Immature natural killer cell (primary cell): Measurements from ENCODE around the gene ACSF3. TPM values are rescaled to one million over a fixed set of nuclear protein-coding genes. Genes with fewer than 3 reads are reported as not detected.

Experiments
- DNase-seq, 3 donors: peaks; one replicate each; pipeline ENCODE4 v3.0.0; 2022; ENCODE audit warnings: mixed read lengths in 1 of 3
- H3K27ac Mint-ChIP-seq, 6 donors: one replicate each; pipeline ENCODE4 v1.8.0; 2020; ENCODE audit warnings: mixed read lengths in 6 of 6, mild to moderate bottlenecking in 5 of 6, inconsistent platforms in 4 of 6, moderate library complexity in 3 of 6
- H3K27me3 Mint-ChIP-seq, 3 donors: one replicate each; pipeline ENCODE4 v1.8.0; 2020 to 2021; ENCODE audit warnings: low read depth in 3 of 3, mild to moderate bottlenecking in 3 of 3, mixed read lengths in 3 of 3, moderate library complexity in 3 of 3, inconsistent platforms in 1 of 3
- H3K36me3 Mint-ChIP-seq, 3 donors: one replicate each; pipeline ENCODE4 v1.8.0; 2020; ENCODE audit warnings: mixed read lengths in 3 of 3, inconsistent platforms in 2 of 3, mild to moderate bottlenecking in 2 of 3
- H3K4me1 Mint-ChIP-seq, 2 donors: one replicate each; pipeline ENCODE4 v1.8.0; 2020; ENCODE audit warnings: inconsistent platforms in 2 of 2, mild to moderate bottlenecking in 2 of 2, mixed read lengths in 2 of 2, moderate library complexity in 1 of 2
- H3K4me3 Mint-ChIP-seq, 5 donors: one replicate each; pipeline ENCODE4 v1.8.0; 2020; ENCODE audit warnings: mild to moderate bottlenecking in 5 of 5, mixed read lengths in 5 of 5, inconsistent platforms in 3 of 5, moderate library complexity in 3 of 5
- H3K9me3 Mint-ChIP-seq, 6 donors: one replicate each; pipeline ENCODE4 v1.8.0; 2020; ENCODE audit warnings: mild to moderate bottlenecking in 6 of 6, mixed read lengths in 6 of 6, inconsistent platforms in 4 of 6, moderate library complexity in 3 of 6
- polyA plus RNA-seq, 3 donors: library from polyadenylated mRNA; unstranded; fragments of 300-500 nt; fragmentation: Illumina TruSeq; gene quantifications; one replicate each; pipeline ENCODE4 v1.2.3, GENCODE V29; 2021

The ACSF3 gene
- polyA plus RNA-seq, 3 donors from 2014 or later = 22.7 to 27.7 (median 24.1) TPM

GRCh38 chr16:89140981-89141883 lies 47.6 kb downstream of the ACSF3 start:
- H3K27ac Mint-ChIP-seq = peak overlapping the region in 1 of 6 donors; percentile 28

GRCh38 chr16:89141884-89142267 lies 48.2 kb downstream of the ACSF3 start:
- H3K27ac Mint-ChIP-seq = no peak overlapping the region
- H3K36me3 Mint-ChIP-seq = peaks cover 0 to 5% (median 0%) of the 10 kb centered on the region in 3 donors
- H3K27me3 Mint-ChIP-seq = peaks cover 0 to 1% (median 0%) of the 10 kb centered on the region in 3 donors
- H3K4me1 Mint-ChIP-seq = no peaks in the 10 kb centered on the region
- DNase-seq = no peak
- no peak overlapping the region for H3K4me3 Mint-ChIP-seq
- no peaks in the 10 kb centered on the region for H3K9me3 Mint-ChIP-seq

More at GRCh38 chr16:89140981-89141883, 47.6 kb downstream of the ACSF3 start:
- Mint-ChIP-seq H3K9me3 (no peaks in the 10 kb centered on the region), H3K27me3 (peaks cover 0 to 1% (median 0%) of the 10 kb centered on the region in 3 donors), H3K4me1 (peaks cover 0 to under 1% of the 10 kb centered on the region in 2 donors), H3K4me3 (no peak overlapping the region), H3K36me3 (peaks cover 0 to 5% (median 0%) of the 10 kb centered on the region in 3 donors)
- DNase-seq = no peak

GRCh38 chr16:89142474-89143195 lies 49.0 kb downstream of the ACSF3 start:
- DNase-seq = no peak
- no peaks in the 10 kb centered on the region for H3K4me1 Mint-ChIP-seq
- no peak overlapping the region for H3K4me3 Mint-ChIP-seq
- H3K36me3 Mint-ChIP-seq = peaks cover 0 to 5% (median 1%) of the 10 kb centered on the region in 3 donors
- no peak overlapping the region for H3K27ac Mint-ChIP-seq
- H3K9me3 Mint-ChIP-seq = no peaks in the 10 kb centered on the region
- H3K27me3 Mint-ChIP-seq = peaks cover 0 to 1% (median 0%) of the 10 kb centered on the region in 3 donors

GRCh38 chr16:89143201-89143741 lies 49.6 kb downstream of the ACSF3 start:
- no peak for DNase-seq
- H3K27me3 Mint-ChIP-seq = peaks cover 0 to 1% (median 0%) of the 10 kb centered on the region in 3 donors
- H3K36me3 Mint-ChIP-seq = peaks cover 0 to 5% (median 4%) of the 10 kb centered on the region in 3 donors
- H3K4me3 Mint-ChIP-seq = no peak overlapping the region
- no peaks in the 10 kb centered on the region for H3K9me3 Mint-ChIP-seq
- H3K27ac Mint-ChIP-seq = no peak overlapping the region
- no peaks in the 10 kb centered on the region for H3K4me1 Mint-ChIP-seq

GRCh38 chr16:89143911-89144675 lies 50.4 kb downstream of the ACSF3 start:
- peaks cover 5 to 10% (median 8%) of the 10 kb centered on the region in 3 donors for H3K36me3 Mint-ChIP-seq
- H3K4me1 Mint-ChIP-seq = no peaks in the 10 kb centered on the region
- no peaks in the 10 kb centered on the region for H3K9me3 Mint-ChIP-seq
- no peak for DNase-seq
- peaks cover 0 to 2% (median 0%) of the 10 kb centered on the region in 3 donors for H3K27me3 Mint-ChIP-seq
- H3K27ac Mint-ChIP-seq = peak overlapping the region in 1 of 6 donors; percentile 25
- H3K4me3 Mint-ChIP-seq = no peak overlapping the region

GRCh38 chr16:89144681-89145080 lies 51.0 kb downstream of the ACSF3 start:
- no peak overlapping the region for H3K27ac Mint-ChIP-seq
- no peak overlapping the region for H3K4me3 Mint-ChIP-seq
- H3K27me3 Mint-ChIP-seq = peaks cover 0 to 2% (median 0%) of the 10 kb centered on the region in 3 donors
- H3K9me3 Mint-ChIP-seq = no peaks in the 10 kb centered on the region
- no peak for DNase-seq
- H3K4me1 Mint-ChIP-seq = no peaks in the 10 kb centered on the region
- H3K36me3 Mint-ChIP-seq = peaks cover 10 to 16% (median 13%) of the 10 kb centered on the region in 3 donors

- no peak overlapping the region for H3K4me3 Mint-ChIP-seq
- H3K27me3 Mint-ChIP-seq = peaks cover 0 to 2% (median 0%) of the 10 kb centered on the region in 3 donors
- H3K9me3 Mint-ChIP-seq = no peaks in the 10 kb centered on the region
- H3K27ac Mint-ChIP-seq = no peak overlapping the region
- H3K36me3 Mint-ChIP-seq = peaks cover 11 to 18% (median 14%) of the 10 kb centered on the region in 3 donors
- DNase-seq = no peak
- H3K4me1 Mint-ChIP-seq = no peaks in the 10 kb centered on the region
Measured at GRCh38 chr16:89145406-89146161, 51.9 kb downstream of the ACSF3 start.

- H3K9me3 Mint-ChIP-seq = no peaks in the 10 kb centered on the region
- H3K27me3 Mint-ChIP-seq = peaks cover 0 to 2% (median 0%) of the 10 kb centered on the region in 3 donors
- H3K36me3 Mint-ChIP-seq = peaks cover 14 to 24% (median 18%) of the 10 kb centered on the region in 3 donors
- H3K4me3 Mint-ChIP-seq = no peak overlapping the region
- no peaks in the 10 kb centered on the region for H3K4me1 Mint-ChIP-seq
- H3K27ac Mint-ChIP-seq = peak overlapping the region in 1 of 6 donors; percentile 76
- DNase-seq = no peak
Measured at GRCh38 chr16:89146211-89147005, 52.8 kb downstream of the ACSF3 start.

- H3K27ac Mint-ChIP-seq = peak overlapping the region in 2 of 6 donors; percentile 76 to 90
- peaks cover 14 to 24% (median 18%) of the 10 kb centered on the region in 3 donors for H3K36me3 Mint-ChIP-seq
- no peak overlapping the region for H3K4me3 Mint-ChIP-seq
- H3K27me3 Mint-ChIP-seq = peaks cover 0 to 2% (median 0%) of the 10 kb centered on the region in 3 donors
- DNase-seq = no peak
- no peaks in the 10 kb centered on the region for H3K4me1 Mint-ChIP-seq
- no peaks in the 10 kb centered on the region for H3K9me3 Mint-ChIP-seq
Measured at GRCh38 chr16:89147085-89147817, 53.6 kb downstream of the ACSF3 start.

- no peak for DNase-seq
- H3K27me3 Mint-ChIP-seq = peaks cover 0 to 2% (median 0%) of the 10 kb centered on the region in 3 donors
- H3K36me3 Mint-ChIP-seq = peaks cover 18 to 27% (median 18%) of the 10 kb centered on the region in 3 donors
- H3K27ac Mint-ChIP-seq = peak overlapping the region in 1 of 6 donors; percentile 85
- no peaks in the 10 kb centered on the region for H3K4me1 Mint-ChIP-seq
- H3K4me3 Mint-ChIP-seq = peak overlapping the region in 1 of 5 donors; percentile 7
- H3K9me3 Mint-ChIP-seq = no peaks in the 10 kb centered on the region
Measured at GRCh38 chr16:89149386-89149785, 55.7 kb downstream of the ACSF3 start.

- Mint-ChIP-seq H3K27ac (peak overlapping the region in 1 of 6 donors; percentile 60), H3K4me1 (no peaks in the 10 kb centered on the region), H3K4me3 (no peak overlapping the region), H3K36me3 (peaks cover 18 to 27% (median 18%) of the 10 kb centered on the region in 3 donors), H3K9me3 (no peaks in the 10 kb centered on the region), H3K27me3 (peaks cover 0 to 3% (median 0%) of the 10 kb centered on the region in 3 donors)
- DNase-seq = no peak
Measured at GRCh38 chr16:89150090-89150835, 56.6 kb downstream of the ACSF3 start.
